ENCODE results near the gene ADAMTS1. TPM values are rescaled to one million over a fixed set of nuclear protein-coding genes. Genes with fewer than 3 reads are reported as not detected.

The ADAMTS1 gene
- total RNA-seq, 1 experiment from 2014 or later, result 17.8 TPM

DNA sequence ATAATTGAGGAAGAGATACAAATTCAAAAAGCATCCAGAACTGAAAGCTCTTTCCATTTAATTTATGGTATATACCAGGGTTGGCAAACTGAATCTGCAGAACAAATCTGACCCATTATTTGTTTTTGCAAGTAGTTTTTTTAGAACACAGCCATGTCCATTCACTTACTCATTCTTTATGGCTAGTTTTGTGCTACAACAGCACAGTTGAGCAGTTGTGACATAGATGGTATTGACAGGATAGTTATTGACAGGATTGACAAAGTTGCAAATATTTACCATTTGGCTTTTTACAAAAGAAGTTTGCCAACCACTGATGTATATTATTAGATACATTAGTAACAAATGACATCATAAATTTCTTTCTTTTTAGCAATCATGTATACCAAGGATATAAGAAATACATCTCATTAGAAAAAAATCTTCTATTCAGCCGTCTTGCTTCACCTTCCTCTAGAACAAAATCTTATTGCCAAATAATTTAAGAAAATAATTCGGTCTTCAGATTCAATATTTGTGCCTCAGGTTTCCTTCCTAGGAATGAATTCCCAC is 9.4 kb downstream of the ADAMTS1 start:
- no peak overlapping the region for H2AFZ ChIP-seq (ENCODE audit: low read length)
- H3K23me2 ChIP-seq (ENCODE audit: insufficient read length, low read depth, low read length, poor library complexity, severe bottlenecking), result no peaks in the 10 kb centered on the region
- no peak for DNase-seq
- H3K18ac ChIP-seq (ENCODE audit: insufficient read length, low read depth, low read length), result no peak overlapping the region
- TF ChIP-seq, protein P1, sequence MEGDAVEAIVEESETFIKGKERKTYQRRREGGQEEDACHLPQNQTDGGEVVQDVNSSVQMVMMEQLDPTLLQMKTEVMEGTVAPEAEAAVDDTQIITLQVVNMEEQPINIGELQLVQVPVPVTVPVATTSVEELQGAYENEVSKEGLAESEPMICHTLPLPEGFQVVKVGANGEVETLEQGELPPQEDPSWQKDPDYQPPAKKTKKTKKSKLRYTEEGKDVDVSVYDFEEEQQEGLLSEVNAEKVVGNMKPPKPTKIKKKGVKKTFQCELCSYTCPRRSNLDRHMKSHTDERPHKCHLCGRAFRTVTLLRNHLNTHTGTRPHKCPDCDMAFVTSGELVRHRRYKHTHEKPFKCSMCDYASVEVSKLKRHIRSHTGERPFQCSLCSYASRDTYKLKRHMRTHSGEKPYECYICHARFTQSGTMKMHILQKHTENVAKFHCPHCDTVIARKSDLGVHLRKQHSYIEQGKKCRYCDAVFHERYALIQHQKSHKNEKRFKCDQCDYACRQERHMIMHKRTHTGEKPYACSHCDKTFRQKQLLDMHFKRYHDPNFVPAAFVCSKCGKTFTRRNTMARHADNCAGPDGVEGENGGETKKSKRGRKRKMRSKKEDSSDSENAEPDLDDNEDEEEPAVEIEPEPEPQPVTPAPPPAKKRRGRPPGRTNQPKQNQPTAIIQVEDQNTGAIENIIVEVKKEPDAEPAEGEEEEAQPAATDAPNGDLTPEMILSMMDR (conservative IDR thresholded peaks at IDR 0.05), result no peak
- no peak overlapping the region; a peak in 1 of 7 replicates for H3K27ac Mint-ChIP-seq
- H4K20me1 ChIP-seq (ENCODE audit: control insufficient read depth, insufficient read depth, insufficient read length), result no peaks in the 10 kb centered on the region
- no peak overlapping the region for H4K8ac ChIP-seq (replicated peaks; ENCODE audit: insufficient read length, low read depth, low read length)
- H2BK15ac ChIP-seq (ENCODE audit: low read depth, low read length), result no peak overlapping the region
- H2BK5ac ChIP-seq (ENCODE audit: insufficient read length, low read length), result no peak overlapping the region
- no peak overlapping the region for H2BK20ac ChIP-seq (ENCODE audit: low read depth, low read length, poor library complexity, severe bottlenecking)
- no peak overlapping the region for H4K5ac ChIP-seq (ENCODE audit: insufficient read length, low read depth, low read length)
- peaks cover 0 to 4% of the 10 kb centered on the region in 2 experiments; a peak in 1 of 4 replicates for H3K4me1 Mint-ChIP-seq
- no peak overlapping the region for H3K23ac ChIP-seq (ENCODE audit: insufficient read length, low read depth, low read length)
- no peak overlapping the region for H2BK12ac ChIP-seq (ENCODE audit: insufficient read length, low read depth, low read length)
- no peak overlapping the region for H3K56ac ChIP-seq (ENCODE audit: insufficient read length, low read depth, low read length)
- no peaks in the 10 kb centered on the region for H3K27me3 ChIP-seq (ENCODE audit: insufficient read depth, low read length)
- no CpG with 5 or more reads among the region's 2 CpGs for WGBS (ENCODE audit: extremely low coverage, insufficient read length, low lambda C conversion rate)
- no peak overlapping the region for H3T11ph ChIP-seq (ENCODE audit: low read length)
- H3K9me3 Mint-ChIP-seq, result no peaks in the 10 kb centered on the region
- no peak overlapping the region for H3K27ac ChIP-seq (ENCODE audit: insufficient read length, low read depth, low read length)
- no peak overlapping the region for H3K9ac ChIP-seq (ENCODE audit: extremely low read depth, insufficient read length, low read length)
- no peak overlapping the region for H3K4ac ChIP-seq (ENCODE audit: low read depth, low read length)
- H3K4me1 ChIP-seq (ENCODE audit: insufficient read depth, low read length), result no peaks in the 10 kb centered on the region
- no peak overlapping the region for H4K91ac ChIP-seq (ENCODE audit: insufficient read length, low read depth, low read length)
- H2BK120ac ChIP-seq (ENCODE audit: low read depth, low read length, poor library complexity, severe bottlenecking), result no peak overlapping the region
- no peak overlapping the region for H3K14ac ChIP-seq (ENCODE audit: insufficient read depth, low read length)
- no peaks in the 10 kb centered on the region for H3K9me3 ChIP-seq (ENCODE audit: control insufficient read depth, low read depth, low read length)
- no peak overlapping the region for H3K4me3 Mint-ChIP-seq
- no peaks in the 10 kb centered on the region for H3K79me2 ChIP-seq (ENCODE audit: insufficient read depth, low read length)
- no peak overlapping the region for H3K4me2 ChIP-seq (ENCODE audit: insufficient read depth, insufficient read length, low read length)
- H3K27me3 Mint-ChIP-seq (ENCODE audit: low read depth), result no peaks in the 10 kb centered on the region
- peaks cover 32 to 45% (median 43%) of the 10 kb centered on the region in 3 experiments for H3K36me3 Mint-ChIP-seq (ENCODE audit: insufficient read depth in 1 of 3, low read depth in 3 of 3)
- H2AK5ac ChIP-seq (ENCODE audit: insufficient read length, low read length), result no peak overlapping the region
- H3K79me1 ChIP-seq (ENCODE audit: insufficient read depth, low read depth, low read length, poor library complexity, severe bottlenecking), result no peaks in the 10 kb centered on the region
